Measurements from ENCODE around the gene TCF3.
A peak's percentile ranks its signal among the peaks of the same experiment; 100 is the strongest.

Gene TCF3

GRCh38 chr19:1580957-1581356 is 71.5 kb downstream of the TCF3 start:
- no peak for DNase-seq (ENCODE audit: low spot score)

GRCh38 chr19:1580382-1580781 is 72.0 kb downstream of the TCF3 start:
- no peak for DNase-seq (ENCODE audit: low spot score)

- no peak for DNase-seq (ENCODE audit: low spot score)
Measured at GRCh38 chr19:1579222-1579621, 73.2 kb downstream of the TCF3 start.

GRCh38 chr19:1577929-1578618 is 74.3 kb downstream of the TCF3 start:
- no peak for DNase-seq (ENCODE audit: low spot score)

GRCh38 chr19:1577090-1577928 is 75.1 kb downstream of the TCF3 start:
- DNase-seq (ENCODE audit: low spot score), result no peak

GRCh38 chr19:1576242-1577089 is 75.9 kb downstream of the TCF3 start:
- no peak for DNase-seq (ENCODE audit: low spot score)

GRCh38 chr19:1575323-1576241 is 76.8 kb downstream of the TCF3 start:
- DNase-seq (ENCODE audit: low spot score), result no peak

GRCh38 chr19:1574354-1575136 is 77.9 kb downstream of the TCF3 start:
- DNase-seq (ENCODE audit: low spot score), result no peak

GRCh38 chr19:1572795-1573194 is 79.6 kb downstream of the TCF3 start:
- DNase-seq (ENCODE audit: low spot score), result no peak

GRCh38 chr19:1571358-1571757 is 81.1 kb downstream of the TCF3 start:
- no peak for DNase-seq (ENCODE audit: low spot score)

GRCh38 chr19:1570836-1571235 is 81.6 kb downstream of the TCF3 start:
- no peak for DNase-seq (ENCODE audit: low spot score)

- no peak for DNase-seq (ENCODE audit: low spot score)
Measured at GRCh38 chr19:1569997-1570396, 82.4 kb downstream of the TCF3 start.

GRCh38 chr19:1568320-1569019 is 83.9 kb downstream of the TCF3 start, which contains the start of gene MEX3D:
TSS of gene MEX3D (minus strand) at chr19:1568325. CDS start at chr19:1568058, 267 bp downstream.
- peak; percentile 100 for DNase-seq (ENCODE audit: low spot score)

GRCh38 chr19:1567848-1568227 is 84.6 kb downstream of the TCF3 start:
- no peak for DNase-seq (ENCODE audit: low spot score)

GRCh38 chr19:1567116-1567847 is 85.1 kb downstream of the TCF3 start:
- DNase-seq (ENCODE audit: low spot score), result peak; percentile 83

- DNase-seq (ENCODE audit: low spot score), result peak; percentile 95
Measured at GRCh38 chr19:1566392-1567115, 85.9 kb downstream of the TCF3 start.

GRCh38 chr19:1563251-1563650 is 89.2 kb downstream of the TCF3 start:
- no peak for DNase-seq (ENCODE audit: low spot score)

- DNase-seq (ENCODE audit: low spot score), result no peak
Measured at GRCh38 chr19:1561236-1561842, 91.1 kb downstream of the TCF3 start.
